ENCODE measurements around the gene TTC31. TPM values are rescaled to one million over a fixed set of nuclear protein-coding genes. Genes with fewer than 3 reads are reported as not detected.

The TTC31 gene
- total RNA-seq, 1 donor from 2014 or later = 32.2 TPM

DNA sequence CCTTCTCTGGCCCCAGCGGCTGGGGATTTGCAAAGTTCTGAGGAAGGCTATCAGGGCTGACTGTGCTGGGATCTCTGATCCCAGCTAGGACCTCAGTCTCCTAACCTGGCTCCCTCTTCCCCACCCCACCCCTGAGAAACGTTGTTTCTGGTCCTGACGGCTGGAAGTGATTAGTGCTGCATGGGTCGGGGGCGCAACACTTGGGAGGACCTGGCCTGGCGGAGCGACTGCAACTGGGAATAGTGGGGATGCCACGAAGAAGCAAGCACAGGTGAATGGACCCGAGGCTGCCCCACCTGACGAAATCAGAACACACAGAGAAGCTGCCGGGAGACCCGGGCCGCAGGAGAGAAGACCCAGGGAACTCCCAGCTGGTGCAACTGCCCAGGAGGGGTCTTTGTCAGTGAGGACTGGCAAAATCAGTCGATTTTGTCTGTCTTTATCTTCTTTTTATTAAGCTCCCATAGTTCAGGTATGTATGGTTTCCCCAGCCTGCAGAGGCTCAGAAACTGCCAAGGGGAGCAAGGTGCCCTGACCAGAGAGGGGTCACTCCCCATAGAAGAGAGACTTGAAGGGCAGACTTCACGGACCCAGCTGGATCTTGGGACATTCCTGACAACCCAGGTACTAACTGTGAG is 17.2 kb downstream of the TTC31 start:
- H3K36me3 Mint-ChIP-seq (ENCODE audit: insufficient read depth) = peaks cover 13% of the 10 kb centered on the region
- no peaks in the 10 kb centered on the region for H3K9me3 Mint-ChIP-seq (ENCODE audit: low read depth)
- H3K27me3 Mint-ChIP-seq = peaks cover 29% of the 10 kb centered on the region
- no peak for TF ChIP-seq CTCF (IDR thresholded peaks at IDR 0.05; ENCODE audit: unreplicated experiment)
- DNase-seq (ENCODE audit: low spot score, unreplicated experiment) = no peak
- no peak overlapping the region for H3K27ac Mint-ChIP-seq
- peak overlapping the region; percentile 89 for H3K4me3 Mint-ChIP-seq (ENCODE audit: low read depth)
- peaks cover 36% of the 10 kb centered on the region for H3K4me1 Mint-ChIP-seq (ENCODE audit: low read depth)

GRCh38 chr2:74500578-74500946 is 17.7 kb downstream of the TTC31 start:
- H3K27me3 Mint-ChIP-seq = peaks cover 29% of the 10 kb centered on the region
- H3K9me3 Mint-ChIP-seq (ENCODE audit: low read depth) = no peaks in the 10 kb centered on the region
- H3K36me3 Mint-ChIP-seq (ENCODE audit: insufficient read depth) = peaks cover 16% of the 10 kb centered on the region
- TF ChIP-seq CTCF (IDR thresholded peaks at IDR 0.05; ENCODE audit: unreplicated experiment) = no peak
- peaks cover 37% of the 10 kb centered on the region for H3K4me1 Mint-ChIP-seq (ENCODE audit: low read depth)
- no peak for DNase-seq (ENCODE audit: low spot score, unreplicated experiment)
- peak overlapping the region; percentile 89 for H3K4me3 Mint-ChIP-seq (ENCODE audit: low read depth)
- no peak overlapping the region for H3K27ac Mint-ChIP-seq

DNA sequence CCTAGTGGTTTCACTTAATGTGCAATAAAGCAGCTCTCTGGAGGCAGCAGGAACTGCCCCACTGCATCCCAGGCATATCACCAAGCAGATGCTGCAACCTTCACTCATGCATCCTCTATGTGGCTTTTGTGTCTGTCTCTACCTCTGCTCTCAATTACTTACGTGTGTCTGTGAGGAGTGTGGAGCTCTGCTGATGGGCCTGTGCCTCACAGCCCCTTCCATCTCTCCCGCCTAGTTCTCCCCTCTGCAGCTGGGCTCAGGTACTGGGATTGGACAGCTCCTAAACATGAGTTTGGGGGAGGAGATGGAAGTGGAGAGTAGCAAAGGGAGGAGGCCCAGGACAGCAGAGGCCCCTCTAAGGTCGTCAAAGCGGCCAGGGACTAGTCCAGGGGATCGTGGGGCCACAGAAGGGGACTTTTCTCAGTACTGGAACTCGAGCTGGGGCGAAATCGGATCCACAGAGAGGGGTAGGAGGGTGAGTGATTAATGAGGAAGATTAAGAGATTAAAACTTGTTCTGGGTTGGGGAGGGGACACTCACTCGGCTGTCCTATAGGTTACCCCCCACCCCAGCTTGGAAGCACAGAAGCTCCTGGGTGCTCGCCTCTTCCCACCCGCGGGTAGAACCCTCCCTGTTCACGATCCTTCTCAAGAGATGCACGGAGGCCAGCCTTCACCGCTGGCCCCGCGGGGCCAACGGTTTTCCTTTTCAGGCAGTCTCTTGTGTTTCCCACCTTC is 18.6 kb downstream of the TTC31 start:
- H3K4me3 Mint-ChIP-seq (ENCODE audit: low read depth) = peak overlapping the region; percentile 77
- peak overlapping the region; percentile 94 for H3K27ac Mint-ChIP-seq
- H3K36me3 Mint-ChIP-seq (ENCODE audit: insufficient read depth) = peaks cover 12% of the 10 kb centered on the region
- no peaks in the 10 kb centered on the region for H3K9me3 Mint-ChIP-seq (ENCODE audit: low read depth)
- peaks cover 38% of the 10 kb centered on the region for H3K4me1 Mint-ChIP-seq (ENCODE audit: low read depth)
- DNase-seq (ENCODE audit: low spot score, unreplicated experiment) = no peak
- H3K27me3 Mint-ChIP-seq = peaks cover 24% of the 10 kb centered on the region
- no peak for TF ChIP-seq CTCF (IDR thresholded peaks at IDR 0.05; ENCODE audit: unreplicated experiment)

DNA sequence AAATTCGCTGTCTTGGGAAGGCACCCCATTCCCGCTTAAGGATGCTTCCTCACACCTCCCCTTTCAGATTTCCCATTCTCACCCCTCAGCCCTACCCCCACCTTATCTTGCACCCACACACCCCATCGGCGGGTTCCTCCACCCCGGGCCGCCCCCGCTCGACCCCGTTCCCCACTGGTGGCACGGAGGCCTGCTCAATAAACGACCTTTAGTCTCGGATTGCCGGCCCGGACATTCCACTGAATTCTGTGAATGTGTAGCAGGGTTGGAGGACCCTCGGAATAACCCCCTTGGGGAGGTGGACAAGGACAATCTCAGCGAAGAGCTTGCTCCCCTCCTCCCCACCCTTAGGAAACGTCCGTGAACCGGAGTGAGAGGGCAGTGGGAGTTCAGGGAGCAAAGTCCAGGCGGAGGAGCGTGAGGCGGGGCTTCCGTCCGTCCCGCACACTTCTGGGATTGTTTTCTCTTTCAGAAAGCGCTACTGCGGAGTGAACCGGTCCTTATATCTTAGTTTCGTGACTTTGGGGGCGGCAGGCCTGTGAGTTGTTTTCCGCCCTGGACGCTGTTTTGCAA is 19.4 kb downstream of the TTC31 start:
- Mint-ChIP-seq H3K27me3 (peaks cover 23% of the 10 kb centered on the region), H3K9me3 (ENCODE audit: low read depth) (no peaks in the 10 kb centered on the region), H3K27ac (peak overlapping the region; percentile 94), H3K4me1 (ENCODE audit: low read depth) (peaks cover 44% of the 10 kb centered on the region), H3K4me3 (ENCODE audit: low read depth) (peak overlapping the region; percentile 77), H3K36me3 (ENCODE audit: insufficient read depth) (peaks cover 12% of the 10 kb centered on the region)
- DNase-seq (ENCODE audit: low spot score, unreplicated experiment) = no peak
- no peak for TF ChIP-seq CTCF (IDR thresholded peaks at IDR 0.05; ENCODE audit: unreplicated experiment)

- peaks cover 42% of the 10 kb centered on the region for H3K4me1 Mint-ChIP-seq (ENCODE audit: low read depth)
- no peaks in the 10 kb centered on the region for H3K9me3 Mint-ChIP-seq (ENCODE audit: low read depth)
- H3K4me3 Mint-ChIP-seq (ENCODE audit: low read depth) = peak overlapping the region; percentile 77
- peaks cover 12% of the 10 kb centered on the region for H3K36me3 Mint-ChIP-seq (ENCODE audit: insufficient read depth)
- peak; percentile 38 for TF ChIP-seq CTCF (IDR thresholded peaks at IDR 0.05; ENCODE audit: unreplicated experiment)
- H3K27ac Mint-ChIP-seq = peak overlapping the region; percentile 94
- DNase-seq (ENCODE audit: low spot score, unreplicated experiment) = no peak
- H3K27me3 Mint-ChIP-seq = peaks cover 20% of the 10 kb centered on the region
Measured at GRCh38 chr2:74502720-74503505, 20.0 kb downstream of the TTC31 start.

All from progenitor cell of endocrine pancreas (in vitro differentiated cells).